Measurements from ENCODE around the gene DYSF.

GRCh38 chr2:71606244-71606643 is 152.9 kb downstream of the DYSF start:
- no peak for TF ChIP-seq POLR2A (IDR thresholded peaks at IDR 0.05; ENCODE audit: low read length)
- TF ChIP-seq GATA1 (IDR thresholded peaks at IDR 0.05; ENCODE audit: low read depth, low read length): peak; percentile 72
